Measurements from ENCODE around the gene LPP. TPM values are rescaled to one million over a fixed set of nuclear protein-coding genes. Genes with fewer than 3 reads are reported as not detected.

Gene LPP
- total and polyA plus RNA-seq, 10 of the 15 experiments (the other 5 are each of a cell fraction or from before 2014, with no cell fraction given), result under 0.01 to 0.62 (median 0.03) TPM

GRCh38 chr3:188345223-188345622 is 191.3 kb downstream of the LPP start:
- no TSS peak for BruUV-seq (replicated peaks)
- H3K9me3 ChIP-seq (replicated peaks; ENCODE audit: control insufficient read depth, insufficient read depth, low read length), result no peaks in the 10 kb centered on the region
- H3K4me2 ChIP-seq (ENCODE audit: control insufficient read depth, insufficient read depth), result no peak overlapping the region
- H2AFZ ChIP-seq (ENCODE audit: control insufficient read depth, low read depth, low read length), result no peak overlapping the region
- intact Hi-C loops (cut with micrococcal nuclease; ENCODE audit: unreplicated experiment), result loop anchor here (10.0 kb wide), 1 partner anchor 600 kb away; the partner anchor contains the start of gene BCL6
- H3K4me1 ChIP-seq (ENCODE audit: control insufficient read depth, insufficient read depth, low read length), result no peaks in the 10 kb centered on the region
- WGBS (ENCODE audit: insufficient coverage, insufficient replicate concordance, low lambda C conversion rate, missing lambda C conversion rate), result 6% methylated on average over 5 of the region's 5 CpGs
- no peaks in the 10 kb centered on the region for H3K36me3 ChIP-seq (ENCODE audit: control insufficient read depth in 2 of 2, insufficient read depth in 2 of 2, low read length in 1 of 2)
- H3K79me2 ChIP-seq (ENCODE audit: control insufficient read depth, insufficient read depth, low read length), result no peaks in the 10 kb centered on the region
- CTCF ChIA-PET, result no interaction called here
- DNase-seq (ENCODE audit: low read depth, low spot score) (no peak), ATAC-seq (no peak), FAIRE-seq (no peak)
- POLR2A ChIA-PET, result no interaction called here
- H3K9ac ChIP-seq (ENCODE audit: control insufficient read depth, insufficient read depth, low read length), result no peak overlapping the region
- H3K4me3 ChIP-seq, result no peak overlapping the region
- RAD21 ChIA-PET (ENCODE audit: unreplicated experiment), result no interaction called here
- H4K20me1 ChIP-seq (ENCODE audit: control insufficient read depth, insufficient read depth), result no peaks in the 10 kb centered on the region
- SMC1A ChIA-PET (ENCODE audit: uncharacterized antibody, unreplicated experiment), result no interaction called here
- H3K27ac ChIP-seq (ENCODE audit: control insufficient read depth, insufficient read depth), result no peak overlapping the region
- peaks cover 0 to 2% of the 10 kb centered on the region in 2 experiments; a peak in 2 of 4 replicates for H3K27me3 ChIP-seq (replicated peaks in 1 of 2; ENCODE audit: control insufficient read depth in 2 of 2, insufficient read depth in 2 of 2, low read length in 1 of 2)
- in situ Hi-C loops (cut with MboI), result no loop called here
- TF ChIP-seq ZNF384 (IDR thresholded peaks at IDR 0.05; ENCODE audit: borderline replicate concordance, low read depth, low read length) (no peak), KLF5 (IDR thresholded peaks at IDR 0.05; ENCODE audit: partially characterized antibody) (no peak), CTCF (IDR thresholded peaks at IDR 0.05 in 2 of 3, conservative IDR thresholded peaks at IDR 0.05 in 1 of 3; ENCODE audit: control insufficient read depth in 2 of 3, extremely low read depth in 1 of 3, insufficient read depth in 1 of 3, low read depth in 3 of 3, low read length in 3 of 3) (no peak), RFX5 (IDR thresholded peaks at IDR 0.05; ENCODE audit: low read depth, low read length) (no peak), MEF2B (IDR thresholded peaks at IDR 0.05; ENCODE audit: partially characterized antibody, poor library complexity, severe bottlenecking) (no peak), CREM (IDR thresholded peaks at IDR 0.05; ENCODE audit: low read depth) (no peak), SMC3 (IDR thresholded peaks at IDR 0.05; ENCODE audit: borderline replicate concordance, low read length) (no peak), KDM1A (IDR thresholded peaks at IDR 0.05; ENCODE audit: borderline replicate concordance) (no peak), CHD1 (IDR thresholded peaks at IDR 0.05; ENCODE audit: low read depth, low read length) (no peak), SPI1 (IDR thresholded peaks at IDR 0.05; ENCODE audit: borderline replicate concordance, insufficient read depth, low read depth, low read length) (no peak), POLR2AphosphoS5 (IDR thresholded peaks at IDR 0.05; ENCODE audit: low read length) (no peak), BACH1 (IDR thresholded peaks at IDR 0.05; ENCODE audit: borderline replicate concordance) (no peak), BHLHE40 (IDR thresholded peaks at IDR 0.05; ENCODE audit: borderline replicate concordance in 1 of 2, low read depth in 2 of 2, low read length in 1 of 2) (no peak), RBBP5 (conservative IDR thresholded peaks at IDR 0.05) (no peak), ESRRA (IDR thresholded peaks at IDR 0.05; ENCODE audit: low read length) (no peak), CEBPB (IDR thresholded peaks at IDR 0.05; ENCODE audit: borderline replicate concordance in 1 of 2, low read depth in 2 of 2, low read length in 2 of 2) (no peak)
- TF ChIP-seq, protein P1, sequence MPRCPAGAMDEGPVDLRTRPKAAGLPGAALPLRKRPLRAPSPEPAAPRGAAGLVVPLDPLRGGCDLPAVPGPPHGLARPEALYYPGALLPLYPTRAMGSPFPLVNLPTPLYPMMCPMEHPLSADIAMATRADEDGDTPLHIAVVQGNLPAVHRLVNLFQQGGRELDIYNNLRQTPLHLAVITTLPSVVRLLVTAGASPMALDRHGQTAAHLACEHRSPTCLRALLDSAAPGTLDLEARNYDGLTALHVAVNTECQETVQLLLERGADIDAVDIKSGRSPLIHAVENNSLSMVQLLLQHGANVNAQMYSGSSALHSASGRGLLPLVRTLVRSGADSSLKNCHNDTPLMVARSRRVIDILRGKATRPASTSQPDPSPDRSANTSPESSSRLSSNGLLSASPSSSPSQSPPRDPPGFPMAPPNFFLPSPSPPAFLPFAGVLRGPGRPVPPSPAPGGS (IDR thresholded peaks at IDR 0.05; ENCODE audit: borderline replicate concordance, insufficient read depth, low read depth, low read length, poor library complexity, severe bottlenecking), result no peak
- TF ChIP-seq, protein P2, sequence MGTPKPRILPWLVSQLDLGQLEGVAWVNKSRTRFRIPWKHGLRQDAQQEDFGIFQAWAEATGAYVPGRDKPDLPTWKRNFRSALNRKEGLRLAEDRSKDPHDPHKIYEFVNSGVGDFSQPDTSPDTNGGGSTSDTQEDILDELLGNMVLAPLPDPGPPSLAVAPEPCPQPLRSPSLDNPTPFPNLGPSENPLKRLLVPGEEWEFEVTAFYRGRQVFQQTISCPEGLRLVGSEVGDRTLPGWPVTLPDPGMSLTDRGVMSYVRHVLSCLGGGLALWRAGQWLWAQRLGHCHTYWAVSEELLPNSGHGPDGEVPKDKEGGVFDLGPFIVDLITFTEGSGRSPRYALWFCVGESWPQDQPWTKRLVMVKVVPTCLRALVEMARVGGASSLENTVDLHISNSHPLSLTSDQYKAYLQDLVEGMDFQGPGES (IDR thresholded peaks at IDR 0.05), result no peak

Measured in GM12878 (cell line).